ENCODE measurements around the gene CNIH3.
A peak's percentile ranks its signal among the peaks of the same experiment; 100 is the strongest.

GRCh38 chr1:224696891-224697765, 81.0 kb downstream of the CNIH3 start:
- no peak for TF ChIP-seq CTCF (IDR thresholded peaks at IDR 0.05; ENCODE audit: extremely low read depth in 1 of 2, insufficient read depth in 1 of 2, low read depth in 1 of 2, low read length in 2 of 2)
- peak; percentile 7 for TF ChIP-seq FOS (IDR thresholded peaks at IDR 0.05; ENCODE audit: borderline replicate concordance, insufficient read depth, low read length)
- no peak for TF ChIP-seq POLR2A (IDR thresholded peaks at IDR 0.05; ENCODE audit: low read depth, low read length)
- TF ChIP-seq JUN (IDR thresholded peaks at IDR 0.05; ENCODE audit: borderline replicate concordance, insufficient read depth, insufficient read length, low read depth) = no peak

Measured in endothelial cell of umbilical vein (primary cell).